HG02798 (cell line): Measurements from ENCODE around the gene CALD1.

ENCODE experiments used
- ATAC-seq: cut with Tn5 transposase; IDR thresholded peaks from one replicate; pipeline ENCODE4 v1.9.1; 2021; ENCODE audit warnings: mild to moderate bottlenecking; ENCODE audit not compliant: unreplicated experiment, poor library complexity

The CALD1 gene

GRCh38 chr7:134820295-134820694, 40.9 kb downstream of the CALD1 start:
- no peak for ATAC-seq

- ATAC-seq = no peak
These were observed 41.3 kb downstream of the CALD1 start for GRCh38 chr7:134820778-134821177.

- ATAC-seq = no peak
These were observed 44.0 kb downstream of the CALD1 start for GRCh38 chr7:134823400-134823799.

- no peak for ATAC-seq
These were observed 46.2 kb downstream of the CALD1 start for GRCh38 chr7:134825666-134826065.

GRCh38 chr7:134826105-134826504, 46.7 kb downstream of the CALD1 start:
- no peak for ATAC-seq

GRCh38 chr7:134827436-134827835, 48.0 kb downstream of the CALD1 start:
- no peak for ATAC-seq

- no peak for ATAC-seq
These were observed 48.5 kb downstream of the CALD1 start for GRCh38 chr7:134827889-134828288.

- no peak for ATAC-seq
These were observed 48.9 kb downstream of the CALD1 start for GRCh38 chr7:134828361-134828760.

- no peak for ATAC-seq
These were observed 50.0 kb downstream of the CALD1 start for GRCh38 chr7:134829380-134829986.

GRCh38 chr7:134831862-134832261, 52.4 kb downstream of the CALD1 start:
- ATAC-seq = no peak

GRCh38 chr7:134832367-134832766, 52.9 kb downstream of the CALD1 start:
- ATAC-seq = no peak

- ATAC-seq = no peak
These were observed 55.4 kb downstream of the CALD1 start for GRCh38 chr7:134834689-134835462.

- no peak for ATAC-seq
These were observed 56.0 kb downstream of the CALD1 start for GRCh38 chr7:134835463-134835823.

- ATAC-seq = no peak
These were observed 57.0 kb downstream of the CALD1 start for GRCh38 chr7:134836447-134836846.

GRCh38 chr7:134839298-134839697, 59.9 kb downstream of the CALD1 start:
- ATAC-seq = no peak

GRCh38 chr7:134842062-134842461, 62.6 kb downstream of the CALD1 start:
- no peak for ATAC-seq

- ATAC-seq = no peak
These were observed 63.5 kb downstream of the CALD1 start for GRCh38 chr7:134842886-134843430.

GRCh38 chr7:134844200-134844599, 64.8 kb downstream of the CALD1 start:
- no peak for ATAC-seq

- peak; percentile 68 for ATAC-seq
These were observed 66.0 kb downstream of the CALD1 start for GRCh38 chr7:134845461-134845860.

GRCh38 chr7:134847851-134848588, 68.6 kb downstream of the CALD1 start:
- ATAC-seq = no peak

- no peak for ATAC-seq
These were observed 70.6 kb downstream of the CALD1 start for GRCh38 chr7:134850066-134850465.
